H1 (cell line): ENCODE results near the gene PTPN7. TPM values are rescaled to one million over a fixed set of nuclear protein-coding genes. Genes with fewer than 3 reads are reported as not detected.

ENCODE experiments used
- CTCF ChIA-PET: fragments of 300-600 bp; sonication (Branson Sonifier 250); formaldehyde crosslinking; loops from one replicate; lab custom pipeline; 2021; ENCODE audit not compliant: partially characterized antibody; lab: Charles Lee
- POLR2A ChIA-PET: fragments of 300-600 bp; sonication (Branson Sonifier 250); formaldehyde crosslinking; loops from one replicate; lab custom pipeline; 2021; ENCODE audit warnings: inconsistent platforms; ENCODE audit not compliant: partially characterized antibody; lab: Charles Lee
- DNase-seq, 2 experiments: peaks; one replicate each; pipeline versions ENCODE4 v3.0.0 to v3.0.0-alpha.2; 2010 to 2022; ENCODE audit warnings: low spot score in 2 of 2, low read depth in 1 of 2, mixed read lengths in 1 of 2
- FAIRE-seq: peaks from 2 replicates; lab custom pipeline; 2011; peaks lifted over from hg19 to GRCh38; lab: Jason Lieb, UNC
- H2AFZ ChIP-seq: 2 replicates; pipeline ENCODE4 v1.8.1; 2012; ENCODE audit warnings: low read length, inconsistent platforms
- H2AK5ac ChIP-seq: 2 replicates; pipeline ENCODE4 v1.6.1; 2013; ENCODE audit warnings: low read depth, low read length
- H2BK120ac ChIP-seq: replicated peaks from 2 replicates; pipeline ENCODE3; 2013; ENCODE audit warnings: low read depth, low read length, inconsistent platforms
- H2BK12ac ChIP-seq: 2 replicates; pipeline ENCODE4 v1.6.1; 2013; ENCODE audit warnings: low read depth, low read length
- H2BK15ac ChIP-seq: 2 replicates; pipeline ENCODE4 v1.6.1; 2013; ENCODE audit warnings: low read length
- H2BK20ac ChIP-seq: 2 replicates; pipeline ENCODE4 v1.6.1; 2013; ENCODE audit warnings: low read length
- H2BK5ac ChIP-seq: 2 replicates; pipeline ENCODE4 v1.6.1; 2013; ENCODE audit warnings: low read depth, low read length
- H3K14ac ChIP-seq: 2 replicates; pipeline ENCODE4 v1.6.1; 2013; ENCODE audit warnings: inconsistent platforms; ENCODE audit not compliant: insufficient read length
- H3K18ac ChIP-seq: 2 replicates; pipeline ENCODE4 v1.6.1; 2013; ENCODE audit warnings: low read length; ENCODE audit errors: extremely low read depth
- H3K23ac ChIP-seq: 2 replicates; pipeline ENCODE4 v1.6.1; 2013; ENCODE audit warnings: inconsistent platforms; ENCODE audit not compliant: insufficient read length
- H3K23me2 ChIP-seq: 2 replicates; pipeline ENCODE4 v1.6.1; 2013; ENCODE audit warnings: low read depth, low read length
- H3K27ac ChIP-seq: 2 replicates; pipeline ENCODE4 v1.6.1; 2011; ENCODE audit warnings: low read depth, low read length, inconsistent platforms
- H3K27me3 ChIP-seq, 4 experiments: replicated peaks in 1 of 4; 1 replicate in 1 of 4; 2 replicates in 3 of 4; pipeline versions ENCODE4 v1.6.1 to v1.8.1; 2011 to 2013; ENCODE audit warnings: low read length in 3 of 4, mild to moderate bottlenecking in 3 of 4, inconsistent platforms in 2 of 4, mixed read lengths in 2 of 4, moderate library complexity in 1 of 4; ENCODE audit not compliant: control insufficient read depth in 3 of 4, insufficient read depth in 3 of 4; ENCODE audit errors: extremely low read depth in 1 of 4
- H3K36me3 ChIP-seq, 4 experiments: 2 replicates each; pipeline versions ENCODE4 v1.6.1 to v1.8.1; 2011 to 2013; ENCODE audit warnings: mild to moderate bottlenecking in 4 of 4, low read length in 3 of 4, moderate library complexity in 2 of 4, control low read depth in 1 of 4, inconsistent platforms in 1 of 4; ENCODE audit not compliant: insufficient read depth in 4 of 4, control insufficient read depth in 2 of 4
- H3K4ac ChIP-seq: replicated peaks from 2 replicates; pipeline ENCODE3; 2013; ENCODE audit warnings: low read length, low read depth, mixed read lengths, inconsistent platforms; ENCODE audit not compliant: insufficient read length
- H3K4me1 ChIP-seq, 4 experiments: replicated peaks in 1 of 4; 1 replicate in 1 of 4; 2 replicates in 3 of 4; pipeline versions ENCODE4 v1.6.1 to v1.8.1; 2011 to 2013; ENCODE audit warnings: low read length in 3 of 4, inconsistent platforms in 2 of 4, mixed read lengths in 1 of 4; ENCODE audit not compliant: insufficient read depth in 4 of 4, control insufficient read depth in 3 of 4
- H3K4me2 ChIP-seq, 2 experiments: 2 replicates each; pipeline versions ENCODE4 v1.6.1 to v1.8.1; 2011 to 2013; ENCODE audit warnings: low read depth in 2 of 2, low read length in 2 of 2, control low read depth in 1 of 2, inconsistent platforms in 1 of 2, mild to moderate bottlenecking in 1 of 2; ENCODE audit not compliant: insufficient read depth in 1 of 2
- H3K4me3 ChIP-seq, 4 experiments: fragments of 200-600, 300-600 bp in 1 of 4; sonication (generic), shearing (Covaris generic), sonication (Bioruptor Twin) in 1 of 4; 2 replicates each; pipeline versions ENCODE4 v1.5.1 to v1.8.1; 2011 to 2016; ENCODE audit warnings: low read length in 4 of 4, low read depth in 3 of 4, control low read depth in 2 of 4, inconsistent platforms in 2 of 4, mild to moderate bottlenecking in 2 of 4, mixed read lengths in 1 of 4, moderate library complexity in 1 of 4; ENCODE audit not compliant: insufficient read depth in 2 of 4; ENCODE audit errors: extremely low read depth in 1 of 4
- H3K56ac ChIP-seq: replicated peaks from 2 replicates; pipeline ENCODE3; 2013; ENCODE audit warnings: low read depth, mild to moderate bottlenecking, mixed read lengths, low read length, inconsistent platforms; ENCODE audit not compliant: insufficient read length
- H3K79me1 ChIP-seq: 2 replicates; pipeline ENCODE4 v1.6.1; 2013; ENCODE audit warnings: low read depth, low read length, control low read depth
- H3K79me2 ChIP-seq, 2 experiments: 2 replicates each; pipeline versions ENCODE4 v1.6.1 to v1.8.1; 2012 to 2013; ENCODE audit warnings: low read length in 2 of 2, mild to moderate bottlenecking in 2 of 2, inconsistent platforms in 1 of 2; ENCODE audit not compliant: insufficient read depth in 2 of 2, control insufficient read depth in 1 of 2
- H3K9ac ChIP-seq, 4 experiments: replicated peaks in 1 of 4; 1 replicate in 1 of 4; 2 replicates in 3 of 4; pipeline versions ENCODE4 v1.6.1 to v1.8.1; 2011 to 2013; ENCODE audit warnings: low read depth in 3 of 4, low read length in 3 of 4, control low read depth in 2 of 4, mild to moderate bottlenecking in 2 of 4, moderate library complexity in 2 of 4, inconsistent platforms in 1 of 4; ENCODE audit errors: extremely low read depth in 1 of 4
- H3K9me3 ChIP-seq, 2 experiments: 2 replicates each; pipeline versions ENCODE4 v1.6.1 to v1.8.1; 2012 to 2013; ENCODE audit warnings: mild to moderate bottlenecking in 2 of 2, moderate library complexity in 2 of 2, control low read depth in 1 of 2, inconsistent platforms in 1 of 2, low read depth in 1 of 2, low read length in 1 of 2, mixed read lengths in 1 of 2; ENCODE audit not compliant: insufficient read depth in 2 of 2
- H4K20me1 ChIP-seq, 2 experiments: replicated peaks in 1 of 2; 2 replicates each; pipeline versions ENCODE3 to v1.8.1; 2011 to 2013; ENCODE audit warnings: inconsistent platforms in 2 of 2, low read length in 2 of 2, mild to moderate bottlenecking in 1 of 2; ENCODE audit not compliant: insufficient read depth in 2 of 2, control insufficient read depth in 1 of 2
- H4K5ac ChIP-seq: 2 replicates; pipeline ENCODE4 v1.6.1; 2013; ENCODE audit warnings: low read length, low read depth, mixed read lengths, inconsistent platforms; ENCODE audit not compliant: insufficient read length
- H4K8ac ChIP-seq: 2 replicates; pipeline ENCODE4 v1.8.0; 2013; ENCODE audit warnings: mild to moderate bottlenecking, moderate library complexity, low read length, inconsistent platforms; ENCODE audit not compliant: insufficient read depth; ENCODE audit errors: extremely low read depth
- H4K91ac ChIP-seq: replicated peaks from 2 replicates; pipeline ENCODE3; 2013; ENCODE audit warnings: low read length, mixed read lengths, inconsistent platforms; ENCODE audit not compliant: insufficient read length
- ASH2L ChIP-seq: fragments of 200-600, 300-600 bp; sonication (generic); IDR thresholded peaks from one replicate; pipeline ENCODE4 v1.7.1; 2017; ENCODE audit warnings: low read length
- ATF3 ChIP-seq: IDR thresholded peaks from 2 replicates; pipeline ENCODE4 v1.6.1; 2011; ENCODE audit warnings: low read depth, mild to moderate bottlenecking, low read length; ENCODE audit not compliant: insufficient read depth
- CEBPB ChIP-seq: IDR thresholded peaks from 2 replicates; pipeline ENCODE4 v1.6.1; 2012; ENCODE audit warnings: low read depth, low read length
- MAX ChIP-seq: IDR thresholded peaks from 2 replicates; pipeline ENCODE4 v1.6.1; 2012; ENCODE audit warnings: inconsistent platforms
- RXRA ChIP-seq: IDR thresholded peaks from 2 replicates; pipeline ENCODE4 v1.6.1; 2011; ENCODE audit warnings: low read depth, mild to moderate bottlenecking, low read length, moderate library complexity; ENCODE audit not compliant: insufficient read depth
- TAF1 ChIP-seq: IDR thresholded peaks from 2 replicates; pipeline ENCODE4 v1.6.1; 2011; ENCODE audit warnings: mild to moderate bottlenecking, low read depth, low read length
- WGBS, 2 experiments: shearing (Covaris generic) in 1 of 2; methylation state at CpG; one replicate each; pipeline versions ENCODE4 v1.1.6 to v1.1.7; 2013 to 2015; ENCODE audit warnings: low lambda C conversion rate in 2 of 2, mixed read lengths in 2 of 2, inconsistent platforms in 1 of 2, low coverage in 1 of 2, missing lambda C conversion rate in 1 of 2; ENCODE audit not compliant: insufficient replicate concordance in 2 of 2, insufficient coverage in 1 of 2, insufficient read length in 1 of 2; ENCODE audit errors: extremely low coverage in 1 of 2, missing lambda C conversion rate in 1 of 2; 5-methylcytosine and 5-hydroxymethylcytosine counted together
- polyA plus RNA-seq, 7 experiments: library from polyadenylated mRNA; depleted of rRNA in 3 of 7; stranded (reverse) in 5 of 7; unstranded in 2 of 7; fragments of >200 nt in 5 of 7; fragments of 200-250 nt in 2 of 7; gene quantifications; 1 replicate in 5 of 7; 2 replicates in 1 of 7; 4 replicates in 1 of 7; pipeline versions ENCODE4 v1.2.1 to v1.2.3, GENCODE V29; 2011 to 2013; ENCODE audit warnings: missing spikeins in 2 of 7, mixed read lengths in 2 of 7
- total RNA-seq: library from RNA; stranded (reverse); fragmentation: NEBNext Ultra II Directional; extraction: Animal tissue kit (Norgen Biotek cat#: 25700); gene quantifications from 2 replicates; pipeline ENCODE4 v1.2.1, GENCODE V29; 2021

Gene PTPN7
- total and polyA plus RNA-seq, 2 of the 8 experiments (the other 6 are each of a cell fraction or from before 2014, with no cell fraction given) = 0.20 TPM; not detected in 1

GRCh38 chr1:202173993-202174392 is 13.6 kb upstream of the PTPN7 start:
- H3K56ac ChIP-seq = no peak overlapping the region
- no peak overlapping the region for H3K18ac ChIP-seq
- no peak overlapping the region for H2BK20ac ChIP-seq
- H3K4me1 ChIP-seq = no peaks in the 10 kb centered on the region; a peak in 1 of 7 replicates
- H2BK15ac ChIP-seq = no peak overlapping the region
- H2AK5ac ChIP-seq = no peak overlapping the region
- H3K36me3 ChIP-seq = no peaks in the 10 kb centered on the region
- H4K91ac ChIP-seq = no peak overlapping the region
- no peak overlapping the region for H3K14ac ChIP-seq
- H3K27ac ChIP-seq = no peak overlapping the region
- H3K23ac ChIP-seq = no peak overlapping the region
- H3K4ac ChIP-seq = no peak overlapping the region
- WGBS, 2 experiments = 86% methylated on average over 7 of the region's 7 CpGs; no CpG with 5 or more reads in 1 of the 2 experiments
- no peak overlapping the region; the same call in 1 of the 2 replicates for H4K8ac ChIP-seq
- H3K23me2 ChIP-seq = no peaks in the 10 kb centered on the region
- H4K20me1 ChIP-seq = peaks cover 0 to 2% of the 10 kb centered on the region in 2 experiments
- ChIA-PET POLR2A (interaction anchor here (0.8 to 1.2 kb wide), 3 partner anchors 14 to 192 kb away, joined by 3 read pairs; no protein-coding TSS in a partner anchor), CTCF (interaction anchor here (0.6 to 5.2 kb wide), 8 partner anchors 11 to 124 kb away, joined by 3 to 74 read pairs (median 6); partner anchors contain the start of gene LGR6)
- H2BK120ac ChIP-seq = no peak overlapping the region
- H2BK5ac ChIP-seq = no peak overlapping the region
- H3K27me3 ChIP-seq = no peaks in the 10 kb centered on the region
- no peak overlapping the region for H3K4me3 ChIP-seq
- no peaks in the 10 kb centered on the region for H3K79me1 ChIP-seq
- H3K79me2 ChIP-seq = no peaks in the 10 kb centered on the region
- H3K4me2 ChIP-seq = no peak overlapping the region
- H3K9ac ChIP-seq = no peak overlapping the region
- H4K5ac ChIP-seq = no peak overlapping the region
- FAIRE-seq = no peak
- H2AFZ ChIP-seq = no peak overlapping the region
- DNase-seq = no peak
- no peak overlapping the region for H2BK12ac ChIP-seq
- no peaks in the 10 kb centered on the region for H3K9me3 ChIP-seq
- TF ChIP-seq TAF1 (no peak), RXRA (no peak), CEBPB (no peak), ASH2L (no peak), ATF3 (no peak), MAX (no peak)
